ENCODE measurements around the gene NR5A1.

DNA sequence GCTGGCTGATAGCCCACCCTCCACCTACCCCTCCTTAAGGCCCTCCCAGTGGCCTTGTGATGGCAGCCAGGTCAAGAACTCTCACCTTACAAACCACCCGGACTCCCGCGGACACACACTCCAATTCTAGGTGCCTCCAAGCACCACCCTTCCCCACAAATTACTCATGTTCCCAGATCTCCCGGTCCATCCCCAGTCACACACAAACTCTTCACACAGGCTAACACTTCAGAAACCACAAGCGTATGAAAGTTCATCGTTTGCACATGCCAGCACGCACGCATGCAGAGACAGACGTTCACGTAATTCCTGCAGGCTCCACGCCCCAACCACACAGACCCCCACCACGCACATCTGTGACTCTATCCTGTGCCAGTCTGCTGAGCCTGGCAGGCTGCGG is 18.0 kb downstream of the NR5A1 start:
- TF ChIP-seq POLR2A (IDR thresholded peaks at IDR 0.05) (no peak), CTCF (IDR thresholded peaks at IDR 0.05) (no peak)

Data from sigmoid colon (tissue), 3 donors.